Activated B cell treated with CpG ODN at 0.5 μM for 24 hours (primary cell): Measurements from ENCODE around the gene INS. TPM values are rescaled to one million over a fixed set of nuclear protein-coding genes. Genes with fewer than 3 reads are reported as not detected.

Experiments
- ATAC-seq: fragments of 200-7000 bp; cut with Tn5 transposase; one replicate; pipeline ENCODE4 v1.10.0; 2021; ENCODE audit warnings: low read depth, mild to moderate bottlenecking, moderate library complexity
- CTCF ChIA-PET: fragments of 350-600 bp; sonication (Branson Sonifier 250); formaldehyde crosslinking; loops from one replicate; lab custom pipeline; 2021; ENCODE audit warnings: antibody characterized with exemption; lab: Charles Lee
- POLR2A ChIA-PET: fragments of 350-600 bp; sonication (Branson Sonifier 250); formaldehyde crosslinking; loops from one replicate; lab custom pipeline; 2021; ENCODE audit warnings: antibody characterized with exemption; lab: Charles Lee
- DNase-seq: peaks from one replicate; pipeline ENCODE4 v3.0.0; 2022
- H3K27ac Mint-ChIP-seq: one replicate; pipeline ENCODE4 v1.8.0; 2020; ENCODE audit warnings: mixed read lengths
- H3K27me3 Mint-ChIP-seq: one replicate; pipeline ENCODE4 v1.8.0; 2021; ENCODE audit warnings: mixed read lengths
- H3K36me3 Mint-ChIP-seq: one replicate; pipeline ENCODE4 v1.8.0; 2021; ENCODE audit warnings: low read depth, mixed read lengths
- H3K4me1 Mint-ChIP-seq: one replicate; pipeline ENCODE4 v1.8.0; 2021; ENCODE audit warnings: mixed read lengths
- H3K4me3 Mint-ChIP-seq: one replicate; pipeline ENCODE4 v1.8.0; 2020; ENCODE audit warnings: mild to moderate bottlenecking, mixed read lengths
- H3K9me3 Mint-ChIP-seq: one replicate; pipeline ENCODE4 v1.8.0; 2020; ENCODE audit warnings: mixed read lengths
- intact Hi-C: fragments of 100-400 bp; cut with micrococcal nuclease; formaldehyde crosslinking; loops from one replicate; pipeline ENCODE4 v1.15.1; 2024
- total RNA-seq: library from RNA; stranded (reverse); gene quantifications from 2 replicates; pipeline ENCODE4 v1.2.3, GENCODE V29; 2022
- TF ChIP-seq, protein P1 (sequence below): fragments of 200-600 bp; IDR thresholded peaks from one replicate; pipeline ENCODE4 v1.8.0; 2022; ENCODE audit warnings: antibody characterized with exemption, mild to moderate bottlenecking

Gene INS
- total RNA-seq, 1 donor from 2014 or later: not detected

DNA sequence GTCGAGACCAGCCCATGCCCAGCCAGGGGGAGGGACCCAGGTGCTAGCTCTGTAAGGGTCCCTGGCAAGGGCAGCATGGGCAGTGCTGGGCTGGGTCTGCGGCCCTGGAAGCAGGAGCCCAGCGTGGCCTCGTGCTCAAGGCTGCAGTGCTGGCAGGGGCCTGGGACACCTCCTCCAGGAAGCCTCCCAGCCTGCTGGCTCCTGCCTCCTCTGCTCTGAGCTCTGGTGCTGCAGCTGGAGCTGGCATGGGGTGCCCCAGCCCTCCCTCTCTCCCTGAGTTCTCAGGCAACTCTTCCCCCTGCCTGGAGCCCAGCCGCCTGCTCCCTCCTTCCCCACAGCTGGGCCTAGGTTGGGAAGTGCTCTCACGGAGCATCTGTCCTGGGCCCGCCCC lies 6.8 kb downstream of the INS start:
- TF ChIP-seq, protein P1, sequence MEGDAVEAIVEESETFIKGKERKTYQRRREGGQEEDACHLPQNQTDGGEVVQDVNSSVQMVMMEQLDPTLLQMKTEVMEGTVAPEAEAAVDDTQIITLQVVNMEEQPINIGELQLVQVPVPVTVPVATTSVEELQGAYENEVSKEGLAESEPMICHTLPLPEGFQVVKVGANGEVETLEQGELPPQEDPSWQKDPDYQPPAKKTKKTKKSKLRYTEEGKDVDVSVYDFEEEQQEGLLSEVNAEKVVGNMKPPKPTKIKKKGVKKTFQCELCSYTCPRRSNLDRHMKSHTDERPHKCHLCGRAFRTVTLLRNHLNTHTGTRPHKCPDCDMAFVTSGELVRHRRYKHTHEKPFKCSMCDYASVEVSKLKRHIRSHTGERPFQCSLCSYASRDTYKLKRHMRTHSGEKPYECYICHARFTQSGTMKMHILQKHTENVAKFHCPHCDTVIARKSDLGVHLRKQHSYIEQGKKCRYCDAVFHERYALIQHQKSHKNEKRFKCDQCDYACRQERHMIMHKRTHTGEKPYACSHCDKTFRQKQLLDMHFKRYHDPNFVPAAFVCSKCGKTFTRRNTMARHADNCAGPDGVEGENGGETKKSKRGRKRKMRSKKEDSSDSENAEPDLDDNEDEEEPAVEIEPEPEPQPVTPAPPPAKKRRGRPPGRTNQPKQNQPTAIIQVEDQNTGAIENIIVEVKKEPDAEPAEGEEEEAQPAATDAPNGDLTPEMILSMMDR: no peak
- Mint-ChIP-seq H3K36me3 (no peaks in the 10 kb centered on the region), H3K27ac (no peak overlapping the region), H3K9me3 (no peaks in the 10 kb centered on the region), H3K4me3 (no peak overlapping the region), H3K27me3 (peaks cover 18% of the 10 kb centered on the region), H3K4me1 (peaks cover 12% of the 10 kb centered on the region)
- CTCF ChIA-PET: interaction anchor here (0.7 to 8.6 kb wide), 4 partner anchors 117 to 501 kb away, joined by 3 to 184 read pairs (median 70); no protein-coding TSS in a partner anchor
- ATAC-seq: no peak
- intact Hi-C loops: no loop called here
- POLR2A ChIA-PET: no interaction called here
- DNase-seq: no peak

DNA sequence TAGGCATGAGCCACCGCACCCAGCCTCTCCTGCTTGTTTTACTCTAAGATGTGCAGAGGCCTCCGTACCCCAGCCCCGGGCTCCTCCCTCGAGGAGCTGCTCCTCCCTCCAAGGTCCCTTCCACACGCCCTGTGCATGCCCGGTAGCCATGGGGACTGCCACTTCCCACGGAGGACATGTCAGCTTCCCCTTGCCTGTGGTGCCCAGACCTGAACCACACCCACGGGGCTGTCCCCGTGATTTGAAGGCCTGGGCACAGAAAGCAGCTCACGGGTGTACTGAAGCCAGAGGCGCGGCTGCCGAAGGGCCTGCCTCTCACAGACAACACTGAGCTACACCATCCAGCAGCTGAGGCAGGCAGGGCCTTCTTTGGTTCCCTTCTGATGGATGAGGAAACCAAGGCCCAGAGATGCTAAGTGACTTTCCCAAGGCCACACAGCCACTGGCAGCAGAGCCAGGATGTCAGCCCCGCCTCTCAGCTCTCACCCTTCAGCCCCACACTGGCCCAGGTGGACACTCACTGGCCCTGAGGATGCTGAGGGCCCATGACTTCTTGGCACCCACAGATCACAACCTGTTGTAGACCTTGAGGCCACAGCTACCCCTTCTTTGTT lies 7.3 kb downstream of the INS start:
- intact Hi-C loops: no loop called here
- H3K27me3 Mint-ChIP-seq: peaks cover 23% of the 10 kb centered on the region

DNA sequence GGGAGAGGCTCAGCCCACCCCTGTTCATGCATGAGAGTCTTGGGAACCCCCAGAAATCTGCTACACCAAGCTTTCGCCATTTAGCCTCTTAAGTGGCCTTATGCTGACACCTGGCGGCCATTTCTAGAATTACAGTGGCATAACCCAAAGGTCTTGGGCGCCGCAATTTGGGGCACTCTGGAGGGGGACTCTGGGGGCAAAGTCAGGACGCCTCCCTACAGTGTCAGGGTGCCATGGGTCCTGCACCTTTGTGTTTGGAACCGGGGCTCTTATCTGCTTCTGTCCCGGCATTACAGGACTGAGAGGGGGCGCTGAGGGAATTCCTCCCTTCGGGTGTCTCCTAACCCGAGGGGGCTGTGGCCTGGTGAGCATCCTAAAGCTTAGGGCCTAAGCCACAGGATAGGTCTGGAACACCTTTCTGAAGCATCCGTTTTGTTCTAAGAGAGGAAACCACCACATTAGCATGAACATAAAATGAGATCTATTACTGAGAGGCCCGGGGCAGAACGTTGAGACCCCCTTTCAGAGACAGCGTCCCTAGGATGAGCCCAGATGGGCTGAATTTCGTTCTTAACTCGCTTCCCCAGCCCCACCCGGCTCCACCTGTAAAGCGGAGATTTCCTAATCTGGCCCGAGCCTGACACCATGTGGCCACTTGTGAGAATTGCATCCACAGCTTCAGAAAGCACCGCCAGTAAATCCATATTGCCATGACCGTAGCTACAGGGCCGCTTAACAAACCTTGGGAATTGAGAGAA lies 9.3 kb downstream of the INS start:
- intact Hi-C loops: loop anchor here (1.0 to 2.0 kb wide), 4 partner anchors 269 to 499 kb away; no protein-coding TSS in a partner anchor
- Mint-ChIP-seq H3K4me1 (peaks cover 12% of the 10 kb centered on the region), H3K36me3 (no peaks in the 10 kb centered on the region), H3K9me3 (no peaks in the 10 kb centered on the region), H3K27ac (no peak overlapping the region), H3K27me3 (peaks cover 35% of the 10 kb centered on the region), H3K4me3 (peak overlapping the region; percentile 15)
- ChIA-PET POLR2A (interaction anchor here (1.0 to 2.5 kb wide), 4 partner anchors 9 to 458 kb away, joined by 3 to 14 read pairs (median 5); no protein-coding TSS in a partner anchor), CTCF (interaction anchor here (0.6 to 8.6 kb wide), 37 partner anchors 11 to 501 kb away, joined by 3 to 184 read pairs (median 4); partner anchors contain the start of genes C11orf21, TNNI2 and TSPAN32)
- ATAC-seq (peak; percentile 87), DNase-seq (peak; percentile 68)
- TF ChIP-seq, protein P1: peak; percentile 79

More for the DNA sequence above, 7.3 kb downstream of the INS start:
- ChIA-PET CTCF (interaction anchor here (0.7 to 8.6 kb wide), 4 partner anchors 116 to 501 kb away, joined by 3 to 184 read pairs (median 70); no protein-coding TSS in a partner anchor), POLR2A (no interaction called here)
- Mint-ChIP-seq H3K27ac (no peak overlapping the region), H3K4me3 (no peak overlapping the region), H3K4me1 (peaks cover 12% of the 10 kb centered on the region), H3K36me3 (no peaks in the 10 kb centered on the region), H3K9me3 (no peaks in the 10 kb centered on the region)
- DNase-seq (no peak), ATAC-seq (no peak)
- TF ChIP-seq, protein P1: no peak

DNA sequence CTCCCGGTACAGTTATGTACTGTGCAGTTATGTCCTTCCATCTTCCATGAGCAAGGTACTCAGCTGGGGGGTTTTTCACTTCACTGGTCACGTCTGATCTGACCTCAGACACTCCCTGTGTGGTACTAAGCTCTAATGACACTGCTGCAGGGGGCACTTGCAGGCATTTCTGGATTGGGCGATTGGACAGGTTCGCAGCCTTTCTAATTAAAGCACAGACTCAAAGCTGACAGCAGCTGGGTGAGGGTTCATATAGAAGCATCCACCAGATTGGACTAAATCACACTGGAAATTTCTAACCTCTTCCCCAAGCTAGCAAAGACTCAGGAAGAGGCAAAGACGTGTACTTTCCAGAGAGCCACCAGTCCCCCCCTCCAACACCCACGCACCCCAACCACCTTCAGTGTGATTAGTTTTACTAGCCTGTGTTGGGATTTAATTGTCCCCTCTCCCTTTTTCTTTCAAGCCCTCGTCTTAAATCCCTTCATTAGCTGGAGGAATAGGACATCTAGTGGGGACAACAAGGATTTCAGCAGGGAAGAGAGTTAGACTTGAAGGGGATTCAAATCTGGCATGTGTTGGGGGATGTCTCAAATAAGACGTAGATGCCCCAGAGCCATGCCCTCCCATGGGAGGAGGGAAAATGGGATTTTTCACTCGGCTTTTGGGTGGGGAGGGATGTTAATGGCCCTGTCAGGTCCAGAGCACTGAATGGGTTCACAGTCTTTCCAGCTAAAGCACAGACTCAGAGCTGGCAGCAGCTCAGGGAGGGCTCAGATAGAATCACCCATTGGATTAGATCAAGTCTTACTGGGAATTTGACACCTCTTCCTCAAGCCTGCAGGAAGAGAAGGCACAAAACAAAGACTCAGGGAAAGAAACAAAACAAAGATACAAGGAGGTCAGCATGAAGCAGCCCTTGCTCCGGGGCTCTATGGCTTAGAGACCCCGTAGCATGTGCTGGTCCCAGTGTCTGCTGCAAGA lies 10.9 kb downstream of the INS start:
- Mint-ChIP-seq H3K36me3 (no peaks in the 10 kb centered on the region), H3K4me1 (peaks cover 12% of the 10 kb centered on the region), H3K4me3 (no peak overlapping the region), H3K9me3 (no peaks in the 10 kb centered on the region), H3K27me3 (peaks cover 44% of the 10 kb centered on the region), H3K27ac (no peak overlapping the region)
- POLR2A ChIA-PET: interaction anchor here (1.0 to 2.5 kb wide), 2 partner anchors 7 to 113 kb away, joined by 3 to 14 read pairs; no protein-coding TSS in a partner anchor
- CTCF ChIA-PET: interaction anchor here (0.9 to 8.6 kb wide), 12 partner anchors 61 to 497 kb away, joined by 3 to 184 read pairs (median 4); no protein-coding TSS in a partner anchor
- TF ChIP-seq, protein P1: no peak
- no peak for ATAC-seq
- intact Hi-C loops: loop anchor here (2.0 kb wide), 1 partner anchor 267 kb away; no protein-coding TSS in a partner anchor
- DNase-seq: no peak
